Measurements from ENCODE around the gene CORIN.

GRCh38 chr4:47830265-47831025, 7.4 kb downstream of the CORIN start:
- TF ChIP-seq, protein P1, sequence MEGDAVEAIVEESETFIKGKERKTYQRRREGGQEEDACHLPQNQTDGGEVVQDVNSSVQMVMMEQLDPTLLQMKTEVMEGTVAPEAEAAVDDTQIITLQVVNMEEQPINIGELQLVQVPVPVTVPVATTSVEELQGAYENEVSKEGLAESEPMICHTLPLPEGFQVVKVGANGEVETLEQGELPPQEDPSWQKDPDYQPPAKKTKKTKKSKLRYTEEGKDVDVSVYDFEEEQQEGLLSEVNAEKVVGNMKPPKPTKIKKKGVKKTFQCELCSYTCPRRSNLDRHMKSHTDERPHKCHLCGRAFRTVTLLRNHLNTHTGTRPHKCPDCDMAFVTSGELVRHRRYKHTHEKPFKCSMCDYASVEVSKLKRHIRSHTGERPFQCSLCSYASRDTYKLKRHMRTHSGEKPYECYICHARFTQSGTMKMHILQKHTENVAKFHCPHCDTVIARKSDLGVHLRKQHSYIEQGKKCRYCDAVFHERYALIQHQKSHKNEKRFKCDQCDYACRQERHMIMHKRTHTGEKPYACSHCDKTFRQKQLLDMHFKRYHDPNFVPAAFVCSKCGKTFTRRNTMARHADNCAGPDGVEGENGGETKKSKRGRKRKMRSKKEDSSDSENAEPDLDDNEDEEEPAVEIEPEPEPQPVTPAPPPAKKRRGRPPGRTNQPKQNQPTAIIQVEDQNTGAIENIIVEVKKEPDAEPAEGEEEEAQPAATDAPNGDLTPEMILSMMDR (optimal IDR thresholded peaks at IDR 0.05 in 1 of 3, IDR thresholded peaks at IDR 0.05 in 1 of 3, conservative IDR thresholded peaks at IDR 0.05 in 1 of 3; ENCODE audit: extremely low read depth in 1 of 3, insufficient read depth in 2 of 3, low read length in 3 of 3): no peak
- TF ChIP-seq EZH2 (IDR thresholded peaks at IDR 0.05; ENCODE audit: low read length): no peak

Data from keratinocyte (primary cell).